ENCODE measurements around the gene APOC1.
"Not testable (repeated sequence)": the region's sequence is repeated elsewhere in the genome, so short reads cannot be mapped to it uniquely, and the experiment has no call there.

DNA sequence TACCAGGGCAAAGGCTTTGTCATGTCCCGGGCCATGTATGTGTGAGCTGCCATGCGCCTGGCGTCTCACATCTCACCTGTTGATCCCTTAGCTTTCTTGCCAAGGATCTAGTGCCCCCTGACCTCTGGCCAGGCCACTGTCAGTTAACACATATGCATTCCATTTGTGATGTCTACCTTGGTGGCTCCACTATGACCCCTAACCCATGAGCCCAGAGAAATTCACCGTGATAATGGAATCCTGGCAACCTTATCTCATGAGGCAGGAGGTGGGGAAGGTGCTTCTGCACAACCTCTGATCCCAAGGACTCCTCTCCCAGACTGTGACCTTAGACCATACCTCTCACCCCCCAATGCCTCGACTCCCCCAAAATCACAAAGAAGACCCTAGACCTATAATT lies 26.1 kb upstream of the APOC1 start:
- TF ChIP-seq, protein P1, sequence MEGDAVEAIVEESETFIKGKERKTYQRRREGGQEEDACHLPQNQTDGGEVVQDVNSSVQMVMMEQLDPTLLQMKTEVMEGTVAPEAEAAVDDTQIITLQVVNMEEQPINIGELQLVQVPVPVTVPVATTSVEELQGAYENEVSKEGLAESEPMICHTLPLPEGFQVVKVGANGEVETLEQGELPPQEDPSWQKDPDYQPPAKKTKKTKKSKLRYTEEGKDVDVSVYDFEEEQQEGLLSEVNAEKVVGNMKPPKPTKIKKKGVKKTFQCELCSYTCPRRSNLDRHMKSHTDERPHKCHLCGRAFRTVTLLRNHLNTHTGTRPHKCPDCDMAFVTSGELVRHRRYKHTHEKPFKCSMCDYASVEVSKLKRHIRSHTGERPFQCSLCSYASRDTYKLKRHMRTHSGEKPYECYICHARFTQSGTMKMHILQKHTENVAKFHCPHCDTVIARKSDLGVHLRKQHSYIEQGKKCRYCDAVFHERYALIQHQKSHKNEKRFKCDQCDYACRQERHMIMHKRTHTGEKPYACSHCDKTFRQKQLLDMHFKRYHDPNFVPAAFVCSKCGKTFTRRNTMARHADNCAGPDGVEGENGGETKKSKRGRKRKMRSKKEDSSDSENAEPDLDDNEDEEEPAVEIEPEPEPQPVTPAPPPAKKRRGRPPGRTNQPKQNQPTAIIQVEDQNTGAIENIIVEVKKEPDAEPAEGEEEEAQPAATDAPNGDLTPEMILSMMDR (conservative IDR thresholded peaks at IDR 0.05): not testable (repeated sequence)
- TF ChIP-seq EZH2 (IDR thresholded peaks at IDR 0.05; ENCODE audit: low read depth): not testable (repeated sequence)

Data from PC-9 (cell line).